Natural killer cell (primary cell): ENCODE data around the gene NLRC4. TPM values are rescaled to one million over a fixed set of nuclear protein-coding genes. Genes with fewer than 3 reads are reported as not detected.

Experiments
- ATAC-seq, 3 donors: fragments of 150-1000 bp in 2 of 3; fragments of 200-7000 bp in 1 of 3; cut with Tn5 transposase; 1 replicate in 1 of 3; 2 replicates in 2 of 3; pipeline ENCODE4 v1.10.0; 2021; ENCODE audit warnings: mild to moderate bottlenecking in 2 of 3, moderate library complexity in 2 of 3
- DNase-seq, 2 donors: peaks; one replicate each; pipeline versions ENCODE4 v3.0.0 to v3.0.0-alpha.2; 2013 to 2021; ENCODE audit warnings: mixed read lengths in 1 of 2
- H3K27ac ChIP-seq: one replicate; pipeline ENCODE4 v1.5.1; 2013; ENCODE audit warnings: mild to moderate bottlenecking, low read length
- H3K27me3 ChIP-seq: one replicate; pipeline ENCODE4 v1.6.1; 2013; ENCODE audit warnings: low read length; ENCODE audit not compliant: control insufficient read depth, insufficient read depth
- H3K36me3 ChIP-seq: one replicate; pipeline ENCODE4 v1.6.1; 2013; ENCODE audit warnings: low read length; ENCODE audit not compliant: control insufficient read depth, insufficient read depth
- H3K4me1 ChIP-seq: one replicate; pipeline ENCODE4 v1.6.1; 2013; ENCODE audit warnings: low read length; ENCODE audit not compliant: control insufficient read depth, insufficient read depth
- H3K4me3 ChIP-seq: one replicate; pipeline ENCODE4 v1.5.1; 2013; ENCODE audit warnings: low read length
- H3K9me3 ChIP-seq: one replicate; pipeline ENCODE4 v1.6.1; 2013; ENCODE audit warnings: low read length; ENCODE audit not compliant: control insufficient read depth, insufficient read depth
- H3K27ac Mint-ChIP-seq, 2 donors: one replicate each; pipeline ENCODE4 v1.8.0; 2022; ENCODE audit warnings: mild to moderate bottlenecking in 2 of 2, mixed read lengths in 2 of 2, moderate library complexity in 1 of 2
- H3K27me3 Mint-ChIP-seq, 2 donors: one replicate each; pipeline ENCODE4 v1.8.0; 2022; ENCODE audit warnings: low read depth in 2 of 2, mixed read lengths in 2 of 2
- H3K36me3 Mint-ChIP-seq: one replicate; pipeline ENCODE4 v1.8.0; 2022; ENCODE audit warnings: mixed read lengths
- H3K4me1 Mint-ChIP-seq, 2 donors: one replicate each; pipeline ENCODE4 v1.8.0; 2022; ENCODE audit warnings: mixed read lengths in 2 of 2
- H3K4me3 Mint-ChIP-seq: one replicate; pipeline ENCODE4 v1.8.0; 2022; ENCODE audit warnings: mild to moderate bottlenecking, moderate library complexity, mixed read lengths
- H3K9me3 Mint-ChIP-seq, 2 donors: one replicate each; pipeline ENCODE4 v1.8.0; 2022; ENCODE audit warnings: mixed read lengths in 2 of 2
- CTCF ChIP-seq: fragments of 200-600 bp; IDR thresholded peaks from one replicate; pipeline ENCODE4 v1.8.0; 2022; ENCODE audit warnings: antibody characterized with exemption
- WGBS: methylation state at CpG from one replicate; pipeline ENCODE4 v1.1.7; 2013; ENCODE audit warnings: missing lambda C conversion rate; ENCODE audit not compliant: insufficient coverage; 5-methylcytosine and 5-hydroxymethylcytosine counted together
- intact Hi-C: fragments of 100-400 bp; cut with micrococcal nuclease; formaldehyde crosslinking; loops from one replicate; pipeline ENCODE4 v1.14.2; 2022
- total RNA-seq, 4 donors: library from RNA; stranded (reverse); fragments of 120-200 nt in 1 of 4; gene quantifications; one replicate each; pipeline versions ENCODE4 v1.2.3 to v1.2.4, GENCODE V29; 2013 to 2022

Gene NLRC4
- total RNA-seq, 3 donors from 2014 or later (not counting 1 experiment from before 2014, with no cell fraction given): 0.30 to 0.54 (median 0.36) TPM

GRCh38 chr2:32228181-32228580, 36.5 kb downstream of the NLRC4 start:
- H3K36me3 Mint-ChIP-seq: peaks cover 3% of the 10 kb centered on the region
- no peak for DNase-seq
- no peaks in the 10 kb centered on the region for H3K27me3 Mint-ChIP-seq
- peaks cover 9% of the 10 kb centered on the region for H3K36me3 ChIP-seq
- intact Hi-C loops: no loop called here
- H3K27ac Mint-ChIP-seq: no peak overlapping the region
- no peaks in the 10 kb centered on the region for H3K27me3 ChIP-seq
- H3K4me3 Mint-ChIP-seq: no peak overlapping the region
- H3K27ac ChIP-seq: no peak overlapping the region
- TF ChIP-seq CTCF: no peak
- no peaks in the 10 kb centered on the region for H3K9me3 ChIP-seq
- no peaks in the 10 kb centered on the region for H3K9me3 Mint-ChIP-seq
- H3K4me1 ChIP-seq: no peaks in the 10 kb centered on the region
- ATAC-seq: no peak
- peaks cover 9% of the 10 kb centered on the region in 2 donors for H3K4me1 Mint-ChIP-seq
- H3K4me3 ChIP-seq: no peak overlapping the region
- WGBS: 79% methylated on average over 2 of the region's 2 CpGs

GRCh38 chr2:32227492-32227891, 37.2 kb downstream of the NLRC4 start:
- intact Hi-C loops: no loop called here
- H3K4me1 ChIP-seq: no peaks in the 10 kb centered on the region
- no peak overlapping the region for H3K27ac ChIP-seq
- Mint-ChIP-seq H3K27ac (peak overlapping the region in 1 of 2 donors; percentile 1), H3K27me3 (no peaks in the 10 kb centered on the region), H3K4me3 (no peak overlapping the region), H3K36me3 (peaks cover 10% of the 10 kb centered on the region), H3K9me3 (no peaks in the 10 kb centered on the region), H3K4me1 (peaks cover 9% of the 10 kb centered on the region in 2 donors)
- no peak for ATAC-seq
- H3K9me3 ChIP-seq: no peaks in the 10 kb centered on the region
- H3K4me3 ChIP-seq: no peak overlapping the region
- H3K27me3 ChIP-seq: no peaks in the 10 kb centered on the region
- peaks cover 16% of the 10 kb centered on the region for H3K36me3 ChIP-seq
- TF ChIP-seq CTCF: no peak
- DNase-seq: no peak

GRCh38 chr2:32222966-32223365, 41.7 kb downstream of the NLRC4 start:
- no peak for TF ChIP-seq CTCF
- 100% methylated on average over 1 of the region's 2 CpGs for WGBS
- H3K4me1 ChIP-seq: no peaks in the 10 kb centered on the region
- H3K9me3 ChIP-seq: no peaks in the 10 kb centered on the region
- intact Hi-C loops: no loop called here
- ATAC-seq: no peak
- H3K36me3 Mint-ChIP-seq: peaks cover 12% of the 10 kb centered on the region
- no peak overlapping the region for H3K27ac ChIP-seq
- H3K4me3 ChIP-seq: no peak overlapping the region
- no peak for DNase-seq
- no peak overlapping the region for H3K27ac Mint-ChIP-seq
- no peaks in the 10 kb centered on the region for H3K27me3 ChIP-seq
- H3K4me1 Mint-ChIP-seq: no peaks in the 10 kb centered on the region
- H3K36me3 ChIP-seq: peaks cover 30% of the 10 kb centered on the region
- H3K27me3 Mint-ChIP-seq: no peaks in the 10 kb centered on the region
- no peak overlapping the region for H3K4me3 Mint-ChIP-seq
- no peaks in the 10 kb centered on the region for H3K9me3 Mint-ChIP-seq

- no peak for TF ChIP-seq CTCF
- Histone ChIP-seq H3K36me3 (peaks cover 27% of the 10 kb centered on the region), H3K27ac (no peak overlapping the region), H3K4me3 (no peak overlapping the region), H3K9me3 (no peaks in the 10 kb centered on the region), H3K27me3 (no peaks in the 10 kb centered on the region), H3K4me1 (no peaks in the 10 kb centered on the region)
- intact Hi-C loops: no loop called here
- H3K9me3 Mint-ChIP-seq: no peaks in the 10 kb centered on the region
- DNase-seq (no peak), ATAC-seq (no peak)
- H3K27me3 Mint-ChIP-seq: no peaks in the 10 kb centered on the region
- no peaks in the 10 kb centered on the region for H3K4me1 Mint-ChIP-seq
- H3K36me3 Mint-ChIP-seq: peaks cover 12% of the 10 kb centered on the region
- no peak overlapping the region for H3K4me3 Mint-ChIP-seq
- H3K27ac Mint-ChIP-seq: no peak overlapping the region
These were observed 44.2 kb downstream of the NLRC4 start for GRCh38 chr2:32220445-32220844.
